Heart left ventricle (tissue), 16 donors: ENCODE results near the gene PCGF3. TPM values are rescaled to one million over a fixed set of nuclear protein-coding genes. Genes with fewer than 3 reads are reported as not detected.
A peak's percentile ranks its signal among the peaks of the same experiment; 100 is the strongest.

ENCODE experiments used
- ATAC-seq, 4 donors: fragments of 200-7000 bp; cut with Tn5 transposase; one replicate each; pipeline ENCODE4 v1.9.1; 2020 to 2022; ENCODE audit warnings: moderate library complexity in 4 of 4, mild to moderate bottlenecking in 3 of 4, moderate number of reproducible peaks in 1 of 4
- DNase-seq, 5 donors: peaks; one replicate each; pipeline ENCODE4 v3.0.0-alpha.2; 2020
- H3K27ac ChIP-seq, 12 donors: fragments of 200-600 bp; sonication (generic) in 4 of 12; one replicate each; pipeline versions ENCODE4 v1.5.0 to v1.8.0; 2016 to 2022; ENCODE audit warnings: mild to moderate bottlenecking in 2 of 12
- H3K27me3 ChIP-seq, 9 donors: fragments of 200-600 bp; sonication (generic) in 2 of 9; one replicate each; pipeline versions ENCODE4 v1.5.1 to v1.8.0; 2016 to 2022; ENCODE audit warnings: mild to moderate bottlenecking in 3 of 9
- H3K36me3 ChIP-seq, 9 donors: fragments of 200-600 bp; sonication (generic) in 2 of 9; one replicate each; pipeline versions ENCODE4 v1.5.0 to v1.8.0; 2018 to 2022; ENCODE audit warnings: mild to moderate bottlenecking in 2 of 9
- H3K4me1 ChIP-seq, 12 donors: fragments of 200-600 bp; sonication (generic) in 4 of 12; one replicate each; pipeline versions ENCODE4 v1.5.0 to v1.8.0; 2016 to 2022; ENCODE audit warnings: mild to moderate bottlenecking in 3 of 12
- H3K4me3 ChIP-seq, 12 donors: fragments of 200-600 bp; sonication (generic) in 4 of 12; one replicate each; pipeline versions ENCODE4 v1.5.0 to v1.8.0; 2017 to 2022; ENCODE audit warnings: mild to moderate bottlenecking in 9 of 12, moderate library complexity in 4 of 12
- H3K9me3 ChIP-seq, 12 donors: fragments of 200-600 bp; sonication (generic) in 4 of 12; one replicate each; pipeline versions ENCODE4 v1.5.0 to v1.8.0; 2016 to 2022; ENCODE audit warnings: mild to moderate bottlenecking in 1 of 12
- POLR2A ChIP-seq, 2 donors: fragments of 450-650 bp; IDR thresholded peaks; one replicate each; pipeline ENCODE4 v1.6.1; 2017; ENCODE audit warnings: antibody characterized with exemption in 2 of 2, mild to moderate bottlenecking in 2 of 2, moderate library complexity in 2 of 2
- WGBS, 4 donors: extraction: QIAGEN DNeasy Blood & Tissue Kit in 2 of 4; methylation state at CpG; one replicate each; pipeline versions ENCODE4 v1.1.5 to v1.1.7; 2013 to 2018; 5-methylcytosine and 5-hydroxymethylcytosine counted together
- intact Hi-C, 10 donors: fragments of 100-400 bp; cut with DNase I; formaldehyde crosslinking; loops; one replicate each; pipeline versions ENCODE4 v1.11.1 to v1.14.2; 2022
- polyA plus RNA-seq, 2 donors: library from polyadenylated mRNA; stranded (reverse); fragments of 200-250 nt; gene quantifications; one replicate each; pipeline ENCODE4 v1.2.3, GENCODE V29; 2013
- total RNA-seq, 9 donors: library from RNA; depleted of rRNA in 2 of 9; stranded (reverse); fragments of >200 nt in 2 of 9; fragmentation: NEBNext Ultra II Directional in 3 of 9; extraction: Animal tissue kit (Norgen Biotek cat#: 25700) in 3 of 9; gene quantifications; one replicate each; pipeline versions ENCODE4 v1.1.0 to v1.2.4, GENCODE V29; 2016 to 2023
- TF ChIP-seq, protein P1 (sequence below), 12 donors: fragments of 200-600 bp; sonication (generic) in 4 of 12; IDR thresholded peaks; one replicate each; pipeline versions ENCODE4 v1.5.0 to v1.8.0; 2018 to 2022; ENCODE audit warnings: antibody characterized with exemption in 12 of 12, mild to moderate bottlenecking in 5 of 12
- donor health status: ischemic (EF 13 %, LVEDD 7.1; RV severe dilation, severe dysfunction).
- donor health status: healthy with polysubstance abuse.
- donor health status: DM: no; HTN: yes; CAD: no.
- donor health status: DM: no; HTN: no; CAD: no.
- donor health status: ischemic (EF 25% LVEDD 6.9; RV normal size, moderate dysfunction).
- donor health status: ischemic (EF 25% LVEDD 5.7; RV mildly dilated, moderate dysfunction).
- donor health status: healthy.
- donor health status: DM: yes; HTN: yes; CAD: no.
- donor health status: ischemic (EF 35%, LVEDD 5.7; RV mildly dilated, moderate dysfunction).
- donor health status: nonischemic (EF 11% LVEDD 7.7; RV severe dilation, severe dysfunction).
- donor health status: DM: yes; HTN: yes; CAD: no.
- donor health status: PGD.
- donor health status: ischemic (EF 29% LVEDD 5.4; RV normal size, mild dysfunction).
- donor health status: nonischemic (EF 23%, LVEDD 6.1; RV moderate dilation, normal function).

The PCGF3 gene
- total and polyA plus RNA-seq, 11 donors: 16.2 to 45.7 (median 22.5) TPM

DNA sequence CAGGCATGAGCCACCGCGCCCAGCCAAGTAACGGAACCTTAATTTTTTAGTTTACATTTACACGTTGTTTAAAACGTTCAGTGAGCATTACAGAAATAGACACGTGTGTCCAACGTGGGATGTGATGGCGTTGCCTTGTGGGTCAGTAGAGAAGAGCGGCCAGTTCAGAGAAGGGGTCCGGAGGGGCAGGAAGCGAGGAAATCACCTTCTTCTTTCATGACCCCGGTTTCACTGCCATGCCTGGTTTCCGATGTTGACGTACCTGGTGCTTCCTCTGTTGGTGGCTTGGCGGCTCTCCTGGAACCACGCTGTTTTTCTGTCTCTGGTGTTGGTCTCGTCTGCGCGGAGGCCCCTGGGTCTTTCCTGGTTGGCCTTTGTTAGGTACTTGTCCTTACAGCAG is 42.8 kb downstream of the PCGF3 start:
- Histone ChIP-seq H3K9me3 (no peaks in the 10 kb centered on the region), H3K4me1 (peaks cover 0 to 22% (median 8%) of the 10 kb centered on the region in 12 donors), H3K36me3 (peaks cover 0 to 54% (median 28%) of the 10 kb centered on the region in 9 donors), H3K27me3 (no peaks in the 10 kb centered on the region), H3K4me3 (no peak overlapping the region), H3K27ac (no peak overlapping the region)
- WGBS, 4 donors: 92 to 95% (median 94%) methylated on average over 19 of the region's 19 CpGs
- ATAC-seq (no peak), DNase-seq (no peak)
- intact Hi-C loops: loop anchor here in 3 of 10 donors (10.0 kb wide), 2 partner anchors 236 to 246 kb away; partner anchors contain the start of genes IDUA (in 2 of the 3) and SLC26A1 (in 1 of the 3)
- TF ChIP-seq, protein P1, sequence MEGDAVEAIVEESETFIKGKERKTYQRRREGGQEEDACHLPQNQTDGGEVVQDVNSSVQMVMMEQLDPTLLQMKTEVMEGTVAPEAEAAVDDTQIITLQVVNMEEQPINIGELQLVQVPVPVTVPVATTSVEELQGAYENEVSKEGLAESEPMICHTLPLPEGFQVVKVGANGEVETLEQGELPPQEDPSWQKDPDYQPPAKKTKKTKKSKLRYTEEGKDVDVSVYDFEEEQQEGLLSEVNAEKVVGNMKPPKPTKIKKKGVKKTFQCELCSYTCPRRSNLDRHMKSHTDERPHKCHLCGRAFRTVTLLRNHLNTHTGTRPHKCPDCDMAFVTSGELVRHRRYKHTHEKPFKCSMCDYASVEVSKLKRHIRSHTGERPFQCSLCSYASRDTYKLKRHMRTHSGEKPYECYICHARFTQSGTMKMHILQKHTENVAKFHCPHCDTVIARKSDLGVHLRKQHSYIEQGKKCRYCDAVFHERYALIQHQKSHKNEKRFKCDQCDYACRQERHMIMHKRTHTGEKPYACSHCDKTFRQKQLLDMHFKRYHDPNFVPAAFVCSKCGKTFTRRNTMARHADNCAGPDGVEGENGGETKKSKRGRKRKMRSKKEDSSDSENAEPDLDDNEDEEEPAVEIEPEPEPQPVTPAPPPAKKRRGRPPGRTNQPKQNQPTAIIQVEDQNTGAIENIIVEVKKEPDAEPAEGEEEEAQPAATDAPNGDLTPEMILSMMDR (IDR thresholded peaks at IDR 0.05): no peak
- no peak for TF ChIP-seq POLR2A (IDR thresholded peaks at IDR 0.05)

DNA sequence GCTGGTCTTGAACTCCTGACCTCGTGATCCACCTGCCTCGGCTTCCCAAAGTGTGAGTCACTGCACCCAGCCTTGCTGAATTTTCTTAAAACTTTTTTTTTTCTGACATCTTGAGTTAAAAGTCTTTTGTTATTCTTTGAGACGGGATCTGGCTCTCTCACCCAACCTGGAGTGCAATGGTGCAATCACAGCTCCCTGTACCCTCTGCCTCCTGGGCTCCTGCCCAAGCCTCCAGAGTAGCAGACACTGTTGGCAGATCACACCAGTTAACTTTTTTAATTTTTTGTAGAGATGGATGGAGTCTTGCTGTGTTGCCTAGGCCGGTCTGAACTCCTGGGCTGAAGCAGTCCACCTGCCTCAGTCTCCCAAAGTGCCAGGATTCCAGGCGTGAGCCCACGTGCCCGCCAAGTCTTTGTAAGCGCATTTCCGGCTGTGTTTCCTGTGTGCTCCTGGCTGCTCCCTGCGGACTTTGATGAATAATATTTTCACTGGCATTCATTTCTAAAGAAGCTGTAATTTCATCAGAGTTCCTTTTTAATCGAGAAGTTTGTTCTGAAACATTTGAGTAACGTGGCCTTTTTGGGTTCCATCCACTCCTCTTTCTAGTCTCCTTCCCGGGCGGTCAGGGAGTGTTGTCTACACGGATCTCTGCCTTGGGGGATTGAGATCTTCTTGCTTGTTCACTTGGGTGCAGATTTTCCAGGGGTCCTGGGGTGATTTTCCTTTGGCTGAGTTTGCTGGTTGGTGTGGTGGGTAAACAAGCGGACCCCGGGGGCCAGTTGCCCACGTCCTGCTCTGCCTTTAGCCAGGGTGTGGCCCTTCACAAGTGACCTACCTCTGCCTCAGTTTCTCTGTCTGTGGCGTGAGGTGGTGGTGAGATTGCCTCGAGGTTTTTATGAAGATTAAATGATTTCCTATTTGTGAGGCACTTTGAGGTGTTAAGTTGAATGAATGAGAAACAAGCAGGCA is 44.4 kb downstream of the PCGF3 start:
- peaks cover 0 to 69% (median 24%) of the 10 kb centered on the region in 9 donors for H3K36me3 ChIP-seq
- no peaks in the 10 kb centered on the region for H3K9me3 ChIP-seq
- H3K27me3 ChIP-seq: no peaks in the 10 kb centered on the region
- TF ChIP-seq, protein P1 (IDR thresholded peaks at IDR 0.05): no peak
- TF ChIP-seq POLR2A (IDR thresholded peaks at IDR 0.05): no peak
- DNase-seq (peak in 1 of 5 donors; percentile 54), ATAC-seq (peak; percentile 58 to 77 (median 63))
- intact Hi-C loops: loop anchor here in 4 of 10 donors (10.0 kb wide), 2 partner anchors 235 to 245 kb away; partner anchors contain the start of genes IDUA (in 2 of the 4) and SLC26A1 (in 2 of the 4)
- no peak overlapping the region for H3K4me3 ChIP-seq
- WGBS, 4 donors: 70 to 85% (median 77%) methylated on average over 19 to 20 of the region's 20 CpGs
- peak overlapping the region in 3 of 12 donors; percentile 6 to 44 (median 26) for H3K27ac ChIP-seq
- H3K4me1 ChIP-seq: peaks cover 0 to 22% (median 8%) of the 10 kb centered on the region in 12 donors

DNA sequence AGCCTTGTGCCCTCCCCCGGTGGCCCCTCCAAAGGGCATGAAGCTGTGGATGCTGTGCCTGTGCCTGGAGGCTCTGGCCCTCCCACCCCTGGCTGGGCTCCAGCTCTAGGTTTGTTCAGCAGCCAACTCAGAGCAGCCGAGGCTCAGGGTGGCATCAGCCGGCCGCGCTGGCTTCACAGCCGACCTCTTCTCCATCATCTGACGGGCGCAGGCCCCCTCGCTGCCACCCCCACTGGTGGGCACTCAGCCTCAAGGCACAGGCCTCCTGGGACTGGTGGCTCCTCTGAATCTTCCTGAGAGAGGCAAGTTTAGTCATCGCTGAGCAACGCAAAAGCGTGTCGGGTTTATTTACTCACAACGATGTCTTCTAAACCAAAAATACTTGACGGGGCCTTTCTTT is 46.0 kb downstream of the PCGF3 start:
- H3K36me3 ChIP-seq: peaks cover 0 to 77% (median 24%) of the 10 kb centered on the region in 9 donors
- no peak for TF ChIP-seq POLR2A (IDR thresholded peaks at IDR 0.05)
- TF ChIP-seq, protein P1 (IDR thresholded peaks at IDR 0.05): no peak
- ATAC-seq (peak in 2 of 4 donors; percentile 36 to 37), DNase-seq (peak in 2 of 5 donors; percentile 34 to 39)
- H3K27ac ChIP-seq: no peak overlapping the region
- no peaks in the 10 kb centered on the region for H3K27me3 ChIP-seq
- peaks cover 0 to 22% (median 8%) of the 10 kb centered on the region in 12 donors for H3K4me1 ChIP-seq
- H3K4me3 ChIP-seq: no peak overlapping the region
- H3K9me3 ChIP-seq: no peaks in the 10 kb centered on the region
- 72 to 76% (median 75%) methylated on average over 15 of the region's 15 CpGs for WGBS, 4 donors
- intact Hi-C loops: loop anchor here in 1 of 10 donors (10.0 kb wide), 1 partner anchor 243 kb away; the partner anchor contains the start of gene SLC26A1
